H9 (cell line): Measurements from ENCODE around the gene COX6B2. TPM values are rescaled to one million over a fixed set of nuclear protein-coding genes. Genes with fewer than 3 reads are reported as not detected.
"Not testable (repeated sequence)": the region's sequence is repeated elsewhere in the genome, so short reads cannot be mapped to it uniquely, and the experiment has no call there.

Experiments
- DNase-seq: peaks from one replicate; pipeline ENCODE4 v3.0.0-alpha.2; 2017
- H2AFZ ChIP-seq: one replicate; pipeline ENCODE4 v1.6.1; 2013; ENCODE audit warnings: mild to moderate bottlenecking, low read length, control low read depth, moderate library complexity
- H2AK5ac ChIP-seq: 2 replicates; pipeline ENCODE4 v1.6.1; 2013; ENCODE audit warnings: low read length, control low read depth, mixed read lengths; ENCODE audit not compliant: insufficient read length
- H2BK120ac ChIP-seq: one replicate; pipeline ENCODE4 v1.6.1; 2013; ENCODE audit warnings: low read depth, mild to moderate bottlenecking, low read length, control low read depth, inconsistent platforms; ENCODE audit not compliant: poor library complexity, severe bottlenecking
- H2BK12ac ChIP-seq: 2 replicates; pipeline ENCODE4 v1.6.1; 2013; ENCODE audit warnings: low read length, control low read depth, mixed read lengths, low read depth; ENCODE audit not compliant: insufficient read length
- H2BK15ac ChIP-seq: 2 replicates; pipeline ENCODE4 v1.6.1; 2013; ENCODE audit warnings: low read depth, low read length, control low read depth
- H2BK20ac ChIP-seq: one replicate; pipeline ENCODE4 v1.6.1; 2013; ENCODE audit warnings: low read depth, mild to moderate bottlenecking, low read length, control low read depth, inconsistent platforms; ENCODE audit not compliant: poor library complexity, severe bottlenecking
- H2BK5ac ChIP-seq: 2 replicates; pipeline ENCODE4 v1.6.1; 2013; ENCODE audit warnings: low read length, control low read depth, mixed read lengths; ENCODE audit not compliant: insufficient read length
- H3K14ac ChIP-seq: 2 replicates; pipeline ENCODE4 v1.6.1; 2013; ENCODE audit warnings: low read length, control low read depth; ENCODE audit not compliant: insufficient read depth
- H3K18ac ChIP-seq: 2 replicates; pipeline ENCODE4 v1.6.1; 2013; ENCODE audit warnings: low read depth, mild to moderate bottlenecking, mixed read lengths, low read length, control low read depth; ENCODE audit not compliant: insufficient read length
- H3K23ac ChIP-seq: 2 replicates; pipeline ENCODE4 v1.6.1; 2013; ENCODE audit warnings: low read length, control low read depth, mixed read lengths, low read depth; ENCODE audit not compliant: insufficient read length
- H3K23me2 ChIP-seq: 2 replicates; pipeline ENCODE4 v1.6.1; 2013; ENCODE audit warnings: low read depth, mild to moderate bottlenecking, mixed read lengths, low read length, control low read depth; ENCODE audit not compliant: insufficient read length, poor library complexity, severe bottlenecking
- H3K27ac ChIP-seq: 2 replicates; pipeline ENCODE4 v1.5.1; 2013; ENCODE audit warnings: low read length, control low read depth, mixed read lengths, low read depth; ENCODE audit not compliant: insufficient read length
- H3K27me3 ChIP-seq: 2 replicates; pipeline ENCODE4 v1.6.1; 2013; ENCODE audit warnings: low read length, control low read depth, inconsistent platforms; ENCODE audit not compliant: insufficient read depth
- H3K4ac ChIP-seq: 2 replicates; pipeline ENCODE4 v1.6.1; 2013; ENCODE audit warnings: low read depth, mild to moderate bottlenecking, control low read depth, inconsistent platforms, low read length, moderate library complexity
- H3K4me1 ChIP-seq: 2 replicates; pipeline ENCODE4 v1.6.1; 2013; ENCODE audit warnings: low read length, control low read depth, inconsistent platforms; ENCODE audit not compliant: insufficient read depth
- H3K4me2 ChIP-seq: 2 replicates; pipeline ENCODE4 v1.6.1; 2013; ENCODE audit warnings: low read length, control low read depth, mixed read lengths; ENCODE audit not compliant: insufficient read length, insufficient read depth
- H3K56ac ChIP-seq: 2 replicates; pipeline ENCODE4 v1.6.1; 2013; ENCODE audit warnings: low read depth, mild to moderate bottlenecking, mixed read lengths, low read length, control low read depth; ENCODE audit not compliant: insufficient read length
- H3K79me1 ChIP-seq: 2 replicates; pipeline ENCODE4 v1.6.1; 2013; ENCODE audit warnings: low read depth, mild to moderate bottlenecking, moderate library complexity, low read length, control low read depth, inconsistent platforms; ENCODE audit not compliant: insufficient read depth, poor library complexity, severe bottlenecking
- H3K79me2 ChIP-seq: 2 replicates; pipeline ENCODE4 v1.6.1; 2013; ENCODE audit warnings: low read length, control low read depth, inconsistent platforms; ENCODE audit not compliant: insufficient read depth
- H3K9ac ChIP-seq: 2 replicates; pipeline ENCODE4 v1.6.1; 2013; ENCODE audit warnings: low read length, control low read depth, mixed read lengths; ENCODE audit not compliant: insufficient read length; ENCODE audit errors: extremely low read depth
- H3K9me3 ChIP-seq: one replicate; pipeline ENCODE4 v1.6.1; 2013; ENCODE audit warnings: low read depth, low read length, inconsistent platforms; ENCODE audit not compliant: control insufficient read depth
- H3T11ph ChIP-seq: one replicate; pipeline ENCODE4 v1.6.1; 2013; ENCODE audit warnings: mild to moderate bottlenecking, low read length, control low read depth, inconsistent platforms
- H4K20me1 ChIP-seq: one replicate; pipeline ENCODE4 v1.6.1; 2013; ENCODE audit not compliant: control insufficient read depth, insufficient read length, insufficient read depth
- H4K5ac ChIP-seq: 2 replicates; pipeline ENCODE4 v1.6.1; 2013; ENCODE audit warnings: low read depth, mild to moderate bottlenecking, mixed read lengths, low read length, control low read depth; ENCODE audit not compliant: insufficient read length
- H4K8ac ChIP-seq: replicated peaks from 2 replicates; pipeline ENCODE4 v1.6.1; 2013; ENCODE audit warnings: low read length, control low read depth, mixed read lengths, low read depth; ENCODE audit not compliant: insufficient read length
- H4K91ac ChIP-seq: 2 replicates; pipeline ENCODE4 v1.6.1; 2013; ENCODE audit warnings: low read depth, mild to moderate bottlenecking, moderate library complexity, mixed read lengths, low read length, control low read depth; ENCODE audit not compliant: insufficient read length
- H3K27ac Mint-ChIP-seq, 3 experiments: 2 replicates in 2 of 3; 3 replicates in 1 of 3; pipeline ENCODE4 v1.8.0; 2020 to 2021; ENCODE audit warnings: mixed read lengths in 3 of 3, mild to moderate bottlenecking in 1 of 3, moderate library complexity in 1 of 3
- H3K27me3 Mint-ChIP-seq: 2 replicates; pipeline ENCODE4 v1.8.0; 2021; ENCODE audit warnings: low read depth, mild to moderate bottlenecking, moderate library complexity, mixed read lengths
- H3K36me3 Mint-ChIP-seq, 3 experiments: 2 replicates in 2 of 3; 3 replicates in 1 of 3; pipeline ENCODE4 v1.8.0; 2020 to 2021; ENCODE audit warnings: low read depth in 3 of 3, mixed read lengths in 3 of 3; ENCODE audit not compliant: insufficient read depth in 1 of 3
- H3K4me1 Mint-ChIP-seq, 2 experiments: 2 replicates each; pipeline ENCODE4 v1.8.0; 2020; ENCODE audit warnings: mixed read lengths in 2 of 2
- H3K4me3 Mint-ChIP-seq, 2 experiments: 2 replicates in 1 of 2; 3 replicates in 1 of 2; pipeline ENCODE4 v1.8.0; 2020 to 2021; ENCODE audit warnings: mild to moderate bottlenecking in 2 of 2, mixed read lengths in 2 of 2, moderate library complexity in 1 of 2
- H3K9me3 Mint-ChIP-seq, 2 experiments: 2 replicates in 1 of 2; 3 replicates in 1 of 2; pipeline ENCODE4 v1.8.0; 2020; ENCODE audit warnings: mild to moderate bottlenecking in 2 of 2, mixed read lengths in 2 of 2, moderate library complexity in 1 of 2
- whole genome bisulfite sequencing: extraction: QIAGEN DNeasy Blood & Tissue Kit; methylation state at CpG from one replicate; pipeline ENCODE4 v1.1.7; 2013; ENCODE audit warnings: missing lambda C conversion rate, low lambda C conversion rate, mixed read lengths; ENCODE audit not compliant: insufficient read length; ENCODE audit errors: extremely low coverage; 5-methylcytosine and 5-hydroxymethylcytosine counted together
- total RNA-seq: library from RNA; stranded (reverse); gene quantifications from 2 replicates; pipeline ENCODE4 v1.2.1, GENCODE V29; 2021
- TF ChIP-seq, protein P1 (sequence below): fragments of 200-600 bp; sonication (generic); conservative IDR thresholded peaks from 3 replicates; pipeline ENCODE4 v1.8.0; 2021; ENCODE audit warnings: antibody characterized with exemption, mild to moderate bottlenecking

The COX6B2 gene
- total RNA-seq, 1 experiment from 2014 or later, result 4.0 TPM

DNA sequence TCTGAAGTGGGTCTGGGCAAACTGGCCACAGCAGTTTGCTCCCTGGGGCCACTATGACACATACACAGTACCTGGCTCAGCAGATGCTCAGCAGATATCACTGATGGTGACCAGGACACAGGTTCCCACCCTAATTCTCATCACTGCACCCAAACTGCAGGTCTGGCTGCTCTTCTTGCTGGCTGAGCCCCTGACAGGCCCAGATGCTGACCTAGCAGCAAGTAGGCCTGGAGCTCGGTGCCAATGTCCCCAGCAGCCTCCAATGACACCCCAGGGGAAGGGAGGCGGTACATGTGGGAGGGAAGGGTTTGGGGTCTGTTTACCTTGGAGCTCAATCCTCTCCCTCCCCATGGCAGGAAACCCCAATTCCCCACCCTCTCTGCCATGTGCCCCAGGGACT lies 48.0 kb upstream of the COX6B2 start:
- Histone ChIP-seq H3K23me2 (peaks cover 4% of the 10 kb centered on the region), H3T11ph (no peak overlapping the region), H3K4me2 (no peak overlapping the region), H3K27me3 (no peaks in the 10 kb centered on the region), H2BK120ac (no peak overlapping the region), H3K56ac (no peak overlapping the region), H4K91ac (no peak overlapping the region), H3K9me3 (no peaks in the 10 kb centered on the region), H3K27ac (no peak overlapping the region), H3K79me2 (peaks cover 14% of the 10 kb centered on the region; the same call in 1 of the 2 replicates), H3K79me1 (peaks cover 7% of the 10 kb centered on the region), H3K14ac (no peak overlapping the region), H2AFZ (no peak overlapping the region), H4K8ac (no peak overlapping the region), H2BK20ac (no peak overlapping the region), H3K4ac (no peak overlapping the region), H2BK5ac (no peak overlapping the region), H2BK15ac (no peak overlapping the region), H3K18ac (no peak overlapping the region), H2BK12ac (no peak overlapping the region), H3K23ac (no peak overlapping the region), H4K20me1 (no peaks in the 10 kb centered on the region), H2AK5ac (no peak overlapping the region), H3K9ac (no peak overlapping the region), H4K5ac (no peak overlapping the region), H3K4me1 (no peaks in the 10 kb centered on the region; the same call in 1 of the 2 replicates)
- Mint-ChIP-seq H3K4me3 (peak overlapping the region in 1 of 2 experiments; percentile 35; a peak in 1 of 5 replicates), H3K4me1 (peaks cover 22 to 40% of the 10 kb centered on the region in 2 experiments), H3K27ac (peak overlapping the region in 1 of 3 experiments; percentile 92; a peak in 2 of 7 replicates), H3K27me3 (peaks cover 8% of the 10 kb centered on the region), H3K36me3 (peaks cover 46 to 62% (median 57%) of the 10 kb centered on the region in 3 experiments), H3K9me3 (no peaks in the 10 kb centered on the region; a peak in 1 of 5 replicates)
- no CpG with 5 or more reads among the region's 2 CpGs for WGBS
- no peak for DNase-seq
- TF ChIP-seq, protein P1, sequence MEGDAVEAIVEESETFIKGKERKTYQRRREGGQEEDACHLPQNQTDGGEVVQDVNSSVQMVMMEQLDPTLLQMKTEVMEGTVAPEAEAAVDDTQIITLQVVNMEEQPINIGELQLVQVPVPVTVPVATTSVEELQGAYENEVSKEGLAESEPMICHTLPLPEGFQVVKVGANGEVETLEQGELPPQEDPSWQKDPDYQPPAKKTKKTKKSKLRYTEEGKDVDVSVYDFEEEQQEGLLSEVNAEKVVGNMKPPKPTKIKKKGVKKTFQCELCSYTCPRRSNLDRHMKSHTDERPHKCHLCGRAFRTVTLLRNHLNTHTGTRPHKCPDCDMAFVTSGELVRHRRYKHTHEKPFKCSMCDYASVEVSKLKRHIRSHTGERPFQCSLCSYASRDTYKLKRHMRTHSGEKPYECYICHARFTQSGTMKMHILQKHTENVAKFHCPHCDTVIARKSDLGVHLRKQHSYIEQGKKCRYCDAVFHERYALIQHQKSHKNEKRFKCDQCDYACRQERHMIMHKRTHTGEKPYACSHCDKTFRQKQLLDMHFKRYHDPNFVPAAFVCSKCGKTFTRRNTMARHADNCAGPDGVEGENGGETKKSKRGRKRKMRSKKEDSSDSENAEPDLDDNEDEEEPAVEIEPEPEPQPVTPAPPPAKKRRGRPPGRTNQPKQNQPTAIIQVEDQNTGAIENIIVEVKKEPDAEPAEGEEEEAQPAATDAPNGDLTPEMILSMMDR, result no peak

DNA sequence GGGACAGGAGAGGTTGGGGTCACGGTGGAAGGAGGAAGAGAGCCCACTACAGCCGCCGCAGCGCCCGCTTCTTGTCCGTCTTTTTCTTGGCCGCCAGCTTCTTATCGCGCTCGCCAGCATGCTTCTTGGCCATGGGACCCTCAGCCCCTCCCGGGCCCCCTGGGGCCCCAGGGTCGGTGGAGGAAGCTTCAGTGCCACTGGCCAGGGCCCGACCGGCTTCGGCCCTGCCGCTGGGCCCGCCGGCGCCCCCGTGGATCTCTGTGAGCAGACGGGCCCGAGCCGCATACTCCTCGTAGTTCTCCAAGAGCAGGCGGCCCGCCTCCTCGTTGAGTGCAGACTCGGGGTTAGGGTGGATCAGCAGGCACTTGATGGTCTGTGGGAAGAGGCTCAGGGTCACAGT lies 46.9 kb upstream of the COX6B2 start:
- H4K20me1 ChIP-seq, H3K23me2 ChIP-seq, H3K79me1 ChIP-seq, H3K27me3 Mint-ChIP-seq, H4K5ac ChIP-seq, H3K4ac ChIP-seq, H3K14ac ChIP-seq, H2BK15ac ChIP-seq, H3K4me1 ChIP-seq, H2AK5ac ChIP-seq, DNase-seq, H4K91ac ChIP-seq, H2BK12ac ChIP-seq, H3K79me2 ChIP-seq, H2BK120ac ChIP-seq, H2AFZ ChIP-seq, H3K9ac ChIP-seq, H4K8ac ChIP-seq, H3K4me2 ChIP-seq, H3K23ac ChIP-seq, H3K9me3 Mint-ChIP-seq, H3K4me3 Mint-ChIP-seq, H2BK20ac ChIP-seq, H3K27me3 ChIP-seq, H3K18ac ChIP-seq, H3T11ph ChIP-seq, H3K27ac ChIP-seq, H3K56ac ChIP-seq, H3K9me3 ChIP-seq, H2BK5ac ChIP-seq: not testable (repeated sequence)
- Mint-ChIP-seq H3K36me3 (peaks cover 41 to 57% (median 51%) of the 10 kb centered on the region in 3 experiments), H3K4me1 (peaks cover 18 to 35% of the 10 kb centered on the region in 2 experiments), H3K27ac (peak overlapping the region in 1 of 3 experiments; percentile 92; a peak in 2 of 7 replicates)
- WGBS, result no CpG with 5 or more reads among the region's 28 CpGs
